GM18526 (cell line): ENCODE measurements around the gene CAVIN3.

Experiments
- POLR2A ChIP-seq: IDR thresholded peaks from 3 replicates; pipeline ENCODE4 v1.6.1; 2011; ENCODE audit not compliant: insufficient read length; ENCODE audit errors: extremely low read depth

Gene CAVIN3

DNA sequence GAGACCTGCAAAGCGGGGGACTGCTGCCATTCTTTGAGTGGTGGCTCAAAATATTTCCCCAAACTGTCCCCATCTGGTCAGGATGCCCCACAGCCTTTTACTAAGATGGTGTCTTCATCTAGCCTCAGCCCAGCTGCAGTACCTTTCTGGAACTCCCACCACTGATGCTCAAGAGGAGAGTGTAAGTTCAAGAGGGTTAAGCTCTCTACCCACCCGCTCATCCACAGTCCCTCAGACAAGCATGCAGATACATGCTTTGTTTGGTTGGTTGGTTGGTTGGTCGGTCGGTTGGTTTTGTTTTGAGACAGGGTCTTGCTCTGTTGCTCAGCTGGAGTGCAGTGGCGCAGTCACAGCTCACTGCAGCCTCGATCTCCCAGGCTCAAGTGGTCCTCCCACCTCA, 14.5 kb upstream of the CAVIN3 start:
- no peak for TF ChIP-seq POLR2A

DNA sequence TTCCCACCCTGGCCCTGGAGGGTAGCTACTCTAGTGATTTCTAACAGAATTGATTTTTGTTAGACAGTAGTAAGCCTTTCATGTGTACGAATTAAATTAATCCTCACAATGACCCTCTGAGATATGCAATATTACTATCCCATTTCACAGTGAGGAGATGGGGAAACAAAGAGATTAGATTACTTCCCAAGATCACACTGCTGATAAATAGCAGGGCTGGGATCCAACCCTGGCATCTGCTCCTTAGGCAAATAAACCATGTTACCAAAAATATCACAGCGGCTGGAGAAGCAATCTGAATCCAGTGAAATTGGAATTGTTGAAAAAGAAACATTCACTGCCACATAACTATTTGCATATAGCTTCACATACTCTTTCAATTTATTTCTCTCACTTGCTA, 12.8 kb upstream of the CAVIN3 start:
- no peak for TF ChIP-seq POLR2A

DNA sequence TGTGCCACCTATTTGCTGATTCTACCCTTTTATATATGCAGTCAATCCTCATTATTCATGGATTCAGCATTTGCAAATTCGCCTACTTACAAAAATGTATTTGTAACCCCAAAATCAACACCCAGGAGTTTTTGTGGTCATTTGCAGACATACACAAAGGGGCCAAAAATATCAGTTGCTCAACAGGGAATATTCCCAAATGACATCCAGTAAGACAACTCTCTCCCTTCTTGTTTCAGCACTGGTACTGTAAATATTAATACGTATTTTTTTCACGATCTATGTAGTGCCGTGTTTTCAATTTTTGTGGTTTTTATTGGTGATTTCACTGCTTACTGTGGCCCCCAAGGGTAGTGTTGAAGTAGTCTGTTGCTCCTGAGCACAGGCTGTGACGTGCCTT, 11.8 kb upstream of the CAVIN3 start:
- TF ChIP-seq POLR2A = no peak

DNA sequence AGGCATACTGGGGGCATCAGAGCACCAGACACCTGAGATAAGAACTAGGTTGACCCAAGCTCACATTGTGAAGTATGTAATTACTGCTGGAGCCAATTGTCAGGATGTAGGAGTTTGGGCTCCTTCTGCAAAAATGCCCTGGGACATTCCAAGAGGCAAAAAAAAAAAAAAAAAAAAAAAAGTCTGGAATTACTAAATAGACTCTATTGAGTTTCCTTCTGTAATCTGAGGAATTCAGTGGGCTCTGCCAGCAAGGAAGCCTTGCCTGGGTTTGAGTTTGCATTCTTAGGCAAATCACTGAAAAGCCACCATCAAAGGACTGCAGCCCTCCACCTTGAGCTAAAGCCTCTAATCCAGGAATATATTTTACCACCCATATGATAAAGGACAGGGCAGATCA, 8.0 kb upstream of the CAVIN3 start:
- no peak for TF ChIP-seq POLR2A

DNA sequence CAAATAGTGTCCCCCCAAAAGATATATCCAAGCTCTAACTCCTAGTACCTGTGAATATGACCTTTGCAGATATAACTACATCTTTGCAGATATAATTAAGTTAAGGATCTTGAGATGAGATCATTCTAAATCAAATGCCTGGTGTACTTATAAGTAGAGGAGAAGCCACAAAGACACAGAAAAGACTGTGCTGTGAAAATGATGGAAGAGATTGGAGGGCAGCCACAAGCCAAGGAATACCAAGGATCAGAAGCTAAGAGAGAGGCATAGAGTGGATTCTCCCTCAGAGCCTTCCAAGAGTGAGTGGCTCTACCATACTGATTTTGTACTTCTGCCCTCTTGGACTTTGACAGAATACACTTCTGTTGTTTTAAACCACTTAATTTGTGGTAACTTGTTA, 7.5 kb upstream of the CAVIN3 start:
- TF ChIP-seq POLR2A = no peak

DNA sequence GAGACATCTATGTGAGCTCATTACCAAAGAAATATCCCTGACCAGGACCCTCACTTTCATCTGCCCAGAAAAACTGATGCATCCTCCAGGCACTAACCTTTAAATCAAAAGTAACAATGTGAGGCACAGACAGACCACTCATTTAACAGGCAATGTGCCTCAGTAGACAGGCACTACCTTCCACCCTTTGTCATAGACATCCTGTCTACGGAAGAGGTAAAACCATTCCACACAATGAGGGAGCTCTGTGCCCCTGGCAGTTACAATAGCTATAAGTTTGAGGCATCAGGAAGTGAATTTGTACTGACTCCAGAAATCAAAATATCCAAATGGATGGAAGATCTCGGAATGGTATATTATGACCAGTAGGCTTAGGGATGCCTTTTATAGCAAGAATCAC, 6.7 kb upstream of the CAVIN3 start:
- no peak for TF ChIP-seq POLR2A

DNA sequence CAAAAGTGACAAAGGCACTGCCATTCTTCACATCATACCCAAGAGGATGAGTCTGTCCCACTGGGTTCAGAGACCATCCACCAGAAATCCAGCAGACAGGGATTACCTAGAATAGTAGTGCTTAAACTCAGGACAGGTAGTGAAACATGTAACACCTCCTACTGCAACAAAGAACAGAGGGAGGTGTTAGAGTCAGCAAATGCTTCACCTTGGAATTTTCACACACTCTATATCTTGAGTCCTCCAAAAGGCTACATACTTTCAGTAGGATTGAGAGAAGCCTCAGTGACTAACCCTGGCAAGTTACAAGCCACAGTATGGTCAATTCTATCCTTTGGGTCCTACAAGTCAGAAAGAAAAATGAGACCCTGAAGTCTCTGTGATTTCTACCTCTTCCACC, 6.0 kb upstream of the CAVIN3 start:
- TF ChIP-seq POLR2A = no peak

DNA sequence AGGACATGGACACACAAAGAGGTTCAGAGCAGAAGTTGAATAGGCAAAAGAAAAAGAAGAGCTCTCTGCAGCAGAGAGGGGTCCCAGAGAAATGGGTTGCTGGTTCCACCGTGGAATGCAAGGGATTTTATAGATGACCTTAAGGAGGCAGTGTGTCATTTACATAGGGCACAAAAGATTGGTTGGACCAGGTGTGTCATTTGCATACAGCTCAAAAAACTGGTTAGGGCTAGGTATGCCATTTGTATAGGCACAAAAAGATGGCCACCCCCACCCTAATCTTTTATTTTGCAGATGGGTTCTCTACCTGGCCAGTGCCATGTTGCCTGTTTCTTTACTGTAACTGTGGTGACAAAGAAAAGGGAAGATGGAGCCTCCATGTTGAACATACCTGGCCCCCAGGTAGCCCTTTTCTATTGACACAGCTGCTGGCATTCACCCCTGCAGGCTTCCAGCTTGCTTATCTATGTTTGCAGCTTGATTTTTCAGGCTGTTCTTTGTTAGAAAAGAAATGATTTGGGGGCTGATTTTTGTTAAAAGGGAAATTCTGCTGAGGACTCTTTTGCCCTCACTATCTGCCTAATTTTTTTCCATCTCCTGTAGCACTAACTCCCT, 3.1 kb upstream of the CAVIN3 start:
- TF ChIP-seq POLR2A = no peak

DNA sequence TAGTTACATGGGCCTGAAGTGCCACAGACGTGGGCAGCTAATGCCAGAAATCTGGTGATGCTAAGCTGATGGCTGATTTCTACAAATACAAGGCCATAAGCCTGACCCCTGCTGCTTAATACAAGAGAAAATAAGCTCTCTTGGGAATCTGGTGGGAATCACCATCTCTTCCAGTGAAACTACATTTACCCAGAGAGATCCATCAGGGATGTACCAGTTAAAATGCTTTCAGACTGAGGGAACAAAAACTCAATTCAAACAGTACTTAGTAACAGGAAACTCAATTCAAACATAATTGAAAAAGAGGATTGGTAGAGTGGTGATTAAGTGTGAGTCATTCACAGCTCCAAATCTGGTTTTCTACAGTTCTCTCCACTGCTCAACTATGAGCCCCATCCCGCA, 1.7 kb upstream of the CAVIN3 start:
- no peak for TF ChIP-seq POLR2A

DNA sequence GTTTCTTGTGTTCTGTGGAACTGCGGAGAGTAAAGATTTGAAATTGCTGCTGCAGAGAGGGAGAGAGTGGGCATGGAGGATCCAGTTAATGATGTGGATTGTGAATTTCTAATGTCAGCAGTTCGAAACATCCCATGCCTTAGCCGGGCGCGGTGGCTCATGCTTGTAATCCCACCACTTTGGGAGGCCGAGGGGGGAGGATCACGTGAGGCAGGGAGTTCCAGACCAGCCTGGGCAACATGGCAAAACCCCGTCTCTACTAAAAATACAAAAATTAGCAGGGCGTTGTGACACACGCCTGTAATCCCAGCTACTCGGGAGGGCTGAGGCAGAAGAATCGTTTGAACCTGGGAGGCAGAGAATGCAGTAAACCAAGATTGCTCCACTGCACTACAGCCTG, 1.1 kb upstream of the CAVIN3 start:
- TF ChIP-seq POLR2A = no peak

DNA sequence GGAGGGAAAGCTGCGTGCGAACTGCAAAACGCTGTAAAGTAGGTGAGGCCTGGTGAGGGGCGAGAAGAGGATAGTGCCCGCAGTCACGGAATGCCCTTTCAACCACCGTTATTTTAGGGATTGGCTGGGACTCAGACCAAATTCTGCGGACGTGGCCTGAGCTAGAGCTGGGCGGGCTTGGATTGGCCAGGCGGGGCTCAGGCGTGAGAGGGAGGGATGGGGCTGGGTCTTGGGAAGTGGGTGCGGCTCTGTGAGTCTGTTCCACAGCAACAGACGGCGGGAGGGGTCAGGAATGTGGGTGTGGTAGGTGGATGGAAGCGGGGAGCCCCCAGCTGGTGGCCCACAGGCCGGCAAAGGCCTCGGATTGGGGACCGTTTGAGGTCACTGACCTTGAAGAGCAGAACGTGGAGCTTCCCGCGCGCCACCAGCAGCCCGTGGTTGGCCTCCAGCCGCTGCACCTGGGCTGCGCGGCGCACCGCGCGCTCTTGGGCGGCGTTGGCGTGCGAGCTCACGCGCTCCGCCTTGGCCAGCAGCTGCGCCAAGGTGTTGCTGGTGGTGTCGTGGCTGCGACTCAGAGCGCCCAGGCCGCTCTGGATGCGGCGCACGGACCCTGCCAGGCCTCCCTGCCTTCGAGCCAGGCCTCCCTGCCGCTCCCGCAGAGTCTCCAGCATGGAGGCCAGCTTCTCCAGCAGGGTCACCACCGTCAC, 444 bp downstream of the CAVIN3 start:
- no peak for TF ChIP-seq POLR2A

DNA sequence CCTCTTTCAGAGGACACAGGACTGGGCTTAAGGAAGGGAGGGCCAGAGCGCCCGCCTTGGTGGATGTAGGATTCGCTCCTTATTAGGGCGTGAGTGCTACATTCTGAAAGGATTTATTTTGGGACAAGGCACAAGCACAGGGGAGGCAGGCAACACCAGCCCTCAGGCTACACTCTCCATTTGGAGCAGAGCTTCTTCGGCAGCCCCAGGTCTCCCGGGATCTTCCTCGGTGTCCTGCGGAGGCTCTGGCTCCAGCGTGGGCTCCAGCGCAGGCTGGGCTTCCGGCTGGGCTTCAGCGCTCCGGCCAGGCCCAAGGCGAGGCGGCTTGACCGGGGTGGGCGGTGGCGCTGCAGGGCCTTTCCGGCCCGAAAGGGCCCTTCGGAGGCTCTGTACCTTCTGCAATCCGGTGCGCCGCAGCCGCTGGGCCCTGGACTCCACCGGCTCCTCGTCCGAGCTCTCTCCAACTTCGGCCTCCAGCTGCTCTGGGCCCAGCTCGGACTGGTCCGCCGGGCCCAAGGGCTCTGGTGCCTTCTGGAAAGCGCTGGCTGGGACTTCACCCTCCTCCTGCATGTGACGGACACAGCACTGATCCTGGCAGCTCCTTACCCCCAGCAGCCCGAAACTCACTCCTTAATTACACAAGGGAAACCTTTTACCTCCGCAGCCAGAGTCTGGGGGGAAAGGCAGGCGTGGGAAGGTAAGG, 1.1 kb downstream of the CAVIN3 start:
- no peak for TF ChIP-seq POLR2A

DNA sequence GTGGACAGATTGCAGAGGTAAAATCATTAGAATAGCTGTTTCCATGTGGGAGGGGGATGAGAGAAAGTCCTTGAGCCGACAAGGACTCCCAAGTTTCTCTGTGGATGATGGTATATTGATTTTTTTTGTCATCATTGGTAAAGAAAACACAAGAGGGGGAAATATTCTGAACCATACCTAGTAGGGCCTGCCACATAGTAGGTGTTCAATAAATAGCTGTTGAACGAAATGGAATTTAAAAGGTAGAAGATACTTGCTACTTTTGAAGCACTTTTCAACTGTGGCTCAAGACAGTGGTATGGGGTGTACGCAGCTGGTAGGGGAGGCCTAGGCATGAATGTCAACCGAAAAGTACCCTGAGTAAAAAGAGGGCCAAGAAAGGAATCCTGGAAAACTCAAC, 2.1 kb downstream of the CAVIN3 start:
- TF ChIP-seq POLR2A = no peak

DNA sequence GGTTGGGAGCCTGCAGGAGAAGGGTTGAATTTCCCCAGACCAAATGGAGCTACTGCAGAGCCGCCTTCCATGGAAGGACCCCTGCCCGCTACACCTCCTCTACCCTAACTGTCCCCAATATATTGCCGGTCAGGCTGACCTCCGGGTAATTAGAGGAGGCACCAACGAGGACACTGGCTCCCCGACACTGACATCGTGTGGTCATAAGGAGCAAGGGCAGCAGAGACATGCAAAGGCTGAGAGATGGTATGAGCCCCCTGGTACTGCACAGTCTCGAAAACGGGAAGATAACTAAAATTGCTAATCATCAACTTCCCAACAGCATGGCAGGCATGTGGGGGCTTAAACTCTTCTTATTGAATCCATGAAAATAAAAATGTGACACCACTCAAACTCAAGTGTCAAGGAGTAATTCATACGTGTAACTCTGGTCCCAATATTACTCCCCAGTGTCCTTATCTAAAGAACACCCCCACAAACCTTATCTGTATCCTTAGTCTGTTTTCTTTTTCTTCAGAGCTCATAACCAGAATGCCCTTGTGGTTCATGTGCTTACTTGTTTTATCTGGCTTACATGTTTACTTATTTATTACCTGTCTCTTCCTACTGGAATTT, 4.4 kb downstream of the CAVIN3 start:
- TF ChIP-seq POLR2A = no peak

DNA sequence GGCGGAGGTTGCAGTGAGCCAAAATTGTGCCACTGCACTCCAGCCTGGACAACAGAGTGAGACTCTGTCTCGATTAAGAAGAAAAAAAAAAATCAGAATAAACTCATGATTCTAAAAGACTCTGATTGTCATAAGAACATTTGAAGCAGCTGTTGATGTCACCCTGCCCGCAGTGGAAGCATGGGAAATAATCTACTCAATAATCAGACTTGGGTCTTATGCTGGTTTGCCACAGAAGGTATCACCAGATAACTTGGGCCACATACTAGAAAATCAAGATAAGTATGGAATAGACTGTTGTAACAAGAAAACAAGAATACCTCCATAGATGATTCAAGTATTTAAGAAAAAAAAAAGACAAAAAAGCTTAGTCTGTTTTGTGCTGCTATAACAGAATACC, 8.2 kb downstream of the CAVIN3 start:
- no peak for TF ChIP-seq POLR2A

DNA sequence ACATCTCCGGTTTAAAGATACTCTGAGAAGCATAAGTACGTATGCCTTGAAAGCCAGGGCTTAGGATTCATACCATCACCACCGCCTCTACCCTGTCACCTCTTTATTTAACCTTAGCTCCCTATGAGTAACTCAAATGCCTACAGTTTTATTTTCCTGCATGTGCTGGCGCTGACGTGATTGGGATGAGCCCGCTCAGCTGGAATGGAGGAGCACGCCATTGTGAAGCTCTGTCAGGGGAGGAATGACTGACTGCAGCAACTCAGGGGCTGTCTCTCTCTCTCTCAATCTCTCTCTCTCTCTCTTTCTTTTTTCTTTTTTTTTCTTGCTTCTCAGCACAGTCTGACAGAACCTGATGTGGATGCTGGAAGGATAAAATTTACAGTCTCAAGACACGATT, 12.4 kb downstream of the CAVIN3 start:
- TF ChIP-seq POLR2A = no peak
